DMS79 (cell line): ENCODE results near the gene USP17L19.
"Not testable (repeated sequence)": the region's sequence is repeated elsewhere in the genome, so short reads cannot be mapped to it uniquely, and the experiment has no call there.

ENCODE experiments used
- DNase-seq: peaks from one replicate; lab custom pipeline; 2025; lab: John Stamatoyannopoulos, UW

USP17L19 gene, protein sequence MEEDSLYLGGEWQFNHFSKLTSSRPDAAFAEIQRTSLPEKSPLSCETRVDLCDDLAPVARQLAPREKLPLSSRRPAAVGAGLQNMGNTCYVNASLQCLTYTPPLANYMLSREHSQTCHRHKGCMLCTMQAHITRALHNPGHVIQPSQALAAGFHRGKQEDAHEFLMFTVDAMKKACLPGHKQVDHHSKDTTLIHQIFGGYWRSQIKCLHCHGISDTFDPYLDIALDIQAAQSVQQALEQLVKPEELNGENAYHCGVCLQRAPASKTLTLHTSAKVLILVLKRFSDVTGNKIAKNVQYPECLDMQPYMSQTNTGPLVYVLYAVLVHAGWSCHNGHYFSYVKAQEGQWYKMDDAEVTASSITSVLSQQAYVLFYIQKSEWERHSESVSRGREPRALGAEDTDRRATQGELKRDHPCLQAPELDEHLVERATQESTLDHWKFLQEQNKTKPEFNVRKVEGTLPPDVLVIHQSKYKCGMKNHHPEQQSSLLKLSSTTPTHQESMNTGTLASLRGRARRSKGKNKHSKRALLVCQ

DNA sequence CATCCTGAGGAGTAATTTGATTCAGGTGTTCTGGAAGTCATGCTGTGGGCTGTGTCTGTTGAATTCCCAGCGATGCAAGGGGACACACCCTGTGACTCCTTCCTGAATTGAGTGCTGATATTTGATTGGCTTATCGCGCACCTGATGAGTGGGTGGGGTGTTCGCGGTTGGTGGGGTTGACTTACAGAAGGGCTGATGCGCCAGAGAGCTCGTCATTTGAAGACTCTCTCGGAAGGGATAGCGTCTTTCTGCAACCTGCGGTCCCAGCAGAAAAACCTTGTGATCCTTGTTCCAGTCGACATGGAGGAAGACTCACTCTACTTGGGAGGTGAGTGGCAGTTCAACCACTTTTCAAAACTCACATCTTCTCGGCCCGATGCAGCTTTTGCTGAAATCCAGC is at the start of gene USP17L19:
Gene USP17L19, plus strand, starts transcription at position 301 of the 400 bp plus-strand sequence. Its CDS starts 0 bp downstream, at position 301.
- DNase-seq: not testable (repeated sequence)

DNA sequence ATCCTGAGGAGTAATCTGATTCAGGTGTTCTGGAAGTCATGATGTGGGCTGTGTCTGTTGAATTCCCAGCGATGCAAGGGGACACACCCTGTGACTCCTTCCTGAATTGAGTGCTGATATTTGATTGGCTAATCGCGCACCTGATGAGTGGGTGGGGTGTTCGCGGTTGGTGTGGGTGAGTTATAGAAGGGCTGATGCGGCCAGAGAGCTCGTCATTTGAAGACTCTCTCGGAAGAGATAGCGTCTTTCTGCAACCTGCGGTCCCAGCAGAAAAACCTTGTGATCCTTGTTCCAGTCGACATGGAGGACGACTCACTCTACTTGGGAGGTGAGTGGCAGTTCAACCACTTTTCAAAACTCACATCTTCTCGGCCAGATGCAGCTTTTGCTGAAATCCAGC is 42.8 kb upstream of the USP17L19 start, which contains the start of gene USP17L10:
Gene USP17L10, plus strand, starts transcription at position 301 of the 400 bp plus-strand sequence. Its CDS starts 0 bp downstream, at position 301.
- not testable (repeated sequence) for DNase-seq

DNA sequence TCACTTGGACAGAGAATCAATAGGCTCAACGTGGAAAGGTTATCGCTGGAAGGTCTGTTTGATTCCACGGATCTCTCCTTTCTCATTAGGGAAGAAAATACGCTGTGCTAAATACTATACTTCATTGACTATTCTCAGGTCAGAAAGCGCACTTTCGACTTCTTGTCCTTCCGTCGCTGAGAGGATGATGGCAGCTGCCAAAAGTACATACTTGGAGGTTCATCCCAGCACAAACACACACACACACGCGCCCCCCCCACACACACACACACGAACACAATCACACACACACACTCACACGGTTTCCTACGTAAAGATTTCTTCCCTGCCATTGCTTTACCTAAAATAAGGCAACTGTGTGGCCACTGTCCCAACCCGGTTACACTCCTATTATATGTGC is 38.5 kb upstream of the USP17L19 start:
- DNase-seq: not testable (repeated sequence)

DNA sequence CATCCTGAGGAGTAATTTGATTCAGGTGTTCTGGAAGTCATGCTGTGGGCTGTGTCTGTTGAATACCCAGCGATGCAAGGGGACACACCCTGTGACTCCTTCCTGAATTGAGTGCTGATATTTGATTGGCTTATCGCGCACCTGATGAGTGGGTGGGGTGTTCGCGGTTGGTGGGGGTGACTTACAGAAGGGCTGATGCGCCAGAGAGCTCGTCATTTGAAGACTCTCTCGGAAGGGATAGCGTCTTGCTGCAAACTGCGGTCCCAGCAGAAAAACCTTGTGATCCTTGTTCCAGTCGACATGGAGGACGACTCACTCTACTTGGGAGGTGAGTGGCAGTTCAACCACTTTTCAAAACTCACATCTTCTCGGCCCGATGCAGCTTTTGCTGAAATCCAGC is 38.1 kb upstream of the USP17L19 start, which contains the start of gene USP17L11:
Gene USP17L11, plus strand, starts transcription at position 301 of the 400 bp plus-strand sequence. Its CDS starts 0 bp downstream, at position 301.
- DNase-seq: not testable (repeated sequence)

DNA sequence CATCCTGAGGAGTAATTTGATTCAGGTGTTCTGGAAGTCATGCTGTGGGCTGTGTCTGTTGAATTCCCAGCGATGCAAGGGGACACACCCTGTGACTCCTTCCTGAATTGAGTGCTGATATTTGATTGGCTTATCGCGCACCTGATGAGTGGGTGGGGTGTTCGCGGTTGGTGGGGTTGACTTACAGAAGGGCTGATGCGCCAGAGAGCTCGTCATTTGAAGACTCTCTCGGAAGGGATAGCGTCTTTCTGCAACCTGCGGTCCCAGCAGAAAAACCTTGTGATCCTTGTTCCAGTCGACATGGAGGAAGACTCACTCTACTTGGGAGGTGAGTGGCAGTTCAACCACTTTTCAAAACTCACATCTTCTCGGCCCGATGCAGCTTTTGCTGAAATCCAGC is 33.3 kb upstream of the USP17L19 start, which contains the start of gene USP17L12:
Gene USP17L12, plus strand, starts transcription at position 301 of the 400 bp plus-strand sequence. Its CDS starts 0 bp downstream, at position 301.
- DNase-seq: not testable (repeated sequence)

DNA sequence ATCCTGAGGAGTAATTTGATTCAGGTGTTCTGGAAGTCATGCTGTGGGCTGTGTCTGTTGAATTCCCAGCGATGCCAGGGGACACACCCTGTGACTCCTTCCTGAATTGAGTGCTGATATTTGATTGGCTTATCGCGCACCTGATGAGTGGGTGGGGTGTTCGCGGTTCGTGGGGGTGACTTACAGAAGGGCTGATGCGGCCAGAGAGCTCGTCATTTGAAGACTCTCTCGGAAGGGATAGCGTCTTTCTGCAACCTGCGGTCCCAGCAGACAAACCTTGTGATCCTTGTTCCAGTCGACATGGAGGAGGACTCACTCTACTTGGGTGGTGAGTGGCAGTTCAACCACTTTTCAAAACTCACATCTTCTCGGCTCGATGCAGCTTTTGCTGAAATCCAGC is 28.6 kb upstream of the USP17L19 start, which contains the start of gene USP17L13:
Gene USP17L13, plus strand, starts transcription at position 301 of the 400 bp plus-strand sequence. Its CDS starts 0 bp downstream, at position 301.
- not testable (repeated sequence) for DNase-seq

DNA sequence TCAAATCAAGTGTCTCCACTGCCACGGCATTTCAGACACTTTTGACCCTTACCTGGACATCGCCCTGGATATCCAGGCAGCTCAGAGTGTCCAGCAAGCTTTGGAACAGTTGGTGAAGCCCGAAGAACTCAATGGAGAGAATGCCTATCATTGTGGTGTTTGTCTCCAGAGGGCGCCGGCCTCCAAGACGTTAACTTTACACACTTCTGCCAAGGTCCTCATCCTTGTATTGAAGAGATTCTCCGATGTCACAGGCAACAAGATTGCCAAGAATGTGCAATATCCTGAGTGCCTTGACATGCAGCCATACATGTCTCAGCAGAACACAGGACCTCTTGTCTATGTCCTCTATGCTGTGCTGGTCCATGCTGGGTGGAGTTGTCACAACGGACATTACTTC is 22.9 kb upstream of the USP17L19 start:
- not testable (repeated sequence) for DNase-seq

DNA sequence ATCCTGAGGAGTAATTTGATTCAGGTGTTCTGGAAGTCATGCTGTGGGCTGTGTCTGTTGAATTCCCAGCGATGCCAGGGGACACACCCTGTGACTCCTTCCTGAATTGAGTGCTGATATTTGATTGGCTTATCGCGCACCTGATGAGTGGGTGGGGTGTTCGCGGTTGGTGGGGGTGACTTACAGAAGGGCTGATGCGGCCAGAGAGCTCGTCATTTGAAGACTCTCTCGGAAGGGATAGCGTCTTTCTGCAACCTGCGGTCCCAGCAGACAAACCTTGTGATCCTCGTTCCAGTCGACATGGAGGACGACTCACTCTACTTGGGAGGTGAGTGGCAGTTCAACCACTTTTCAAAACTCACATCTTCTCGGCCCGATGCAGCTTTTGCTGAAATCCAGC is 19.1 kb upstream of the USP17L19 start, which contains the start of gene USP17L15:
Gene USP17L15, plus strand, starts transcription at position 301 of the 400 bp plus-strand sequence. Its CDS starts 0 bp downstream, at position 301.
- DNase-seq: not testable (repeated sequence)

DNA sequence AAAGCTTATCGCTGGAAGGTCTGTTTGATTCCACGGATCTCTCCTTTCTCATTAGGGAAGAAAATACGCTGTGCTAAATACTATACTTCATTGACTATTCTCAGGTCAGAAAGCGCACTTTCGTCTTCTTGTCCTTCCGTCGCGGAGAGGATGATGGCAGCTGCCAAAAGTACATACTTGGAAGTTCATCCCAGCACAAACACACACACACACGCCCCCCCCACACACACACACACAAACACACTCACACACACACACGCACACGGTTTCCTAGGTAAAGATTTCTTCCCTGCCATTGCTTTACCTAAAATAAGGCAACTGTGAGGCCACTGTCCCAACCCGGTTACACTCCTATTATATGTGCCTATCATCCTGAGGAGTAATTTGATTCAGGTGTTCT is 14.7 kb upstream of the USP17L19 start:
- not testable (repeated sequence) for DNase-seq

DNA sequence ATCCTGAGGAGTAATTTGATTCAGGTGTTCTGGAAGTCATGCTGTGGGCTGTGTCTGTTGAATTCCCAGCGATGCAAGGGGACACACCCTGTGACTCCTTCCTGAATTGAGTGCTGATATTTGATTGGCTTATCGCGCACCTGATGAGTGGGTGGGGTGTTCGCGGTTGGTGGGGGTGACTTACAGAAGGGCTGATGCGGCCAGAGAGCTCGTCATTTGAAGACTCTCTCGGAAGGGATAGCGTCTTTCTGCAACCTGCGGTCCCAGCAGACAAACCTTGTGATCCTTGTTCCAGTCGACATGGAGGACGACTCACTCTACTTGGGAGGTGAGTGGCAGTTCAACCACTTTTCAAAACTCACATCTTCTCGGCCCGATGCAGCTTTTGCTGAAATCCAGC is 9.6 kb upstream of the USP17L19 start, which contains the start of gene USP17L17:
Gene USP17L17, plus strand, starts transcription at position 301 of the 400 bp plus-strand sequence. Its CDS starts 0 bp downstream, at position 301.
- DNase-seq: not testable (repeated sequence)

DNA sequence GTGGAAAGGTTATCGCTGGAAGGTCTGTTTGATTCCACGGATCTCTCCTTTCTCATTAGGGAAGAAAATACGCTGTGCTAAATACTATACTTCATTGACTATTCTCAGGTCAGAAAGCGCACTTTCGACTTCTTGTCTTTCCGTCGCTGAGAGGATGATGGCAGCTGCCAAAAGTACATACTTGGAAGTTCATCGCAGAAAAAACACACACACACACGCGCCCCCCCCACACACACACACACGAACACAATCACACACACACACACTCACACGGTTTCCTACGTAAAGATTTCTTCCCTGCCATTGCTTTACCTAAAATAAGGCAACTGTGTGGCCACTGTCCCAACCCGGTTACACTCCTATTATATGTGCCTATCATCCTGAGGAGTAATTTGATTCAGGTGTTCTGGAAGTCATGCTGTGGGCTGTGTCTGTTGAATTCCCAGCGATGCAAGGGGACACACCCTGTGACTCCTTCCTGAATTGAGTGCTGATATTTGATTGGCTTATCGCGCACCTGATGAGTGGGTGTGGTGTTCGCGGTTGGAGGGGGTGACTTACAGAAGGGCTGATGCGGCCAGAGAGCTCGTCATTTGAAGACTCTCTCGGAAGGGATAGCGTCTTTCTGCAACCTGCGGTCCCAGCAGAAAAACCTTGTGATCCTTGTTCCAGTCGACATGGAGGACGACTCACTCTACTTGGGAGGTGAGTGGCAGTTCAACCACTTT is 5.1 kb upstream of the USP17L19 start, which contains the start of gene USP17L18:
Gene USP17L18, plus strand, starts transcription at position 678 of the 728 bp plus-strand sequence. Its CDS starts 0 bp downstream, at position 678.
- not testable (repeated sequence) for DNase-seq

DNA sequence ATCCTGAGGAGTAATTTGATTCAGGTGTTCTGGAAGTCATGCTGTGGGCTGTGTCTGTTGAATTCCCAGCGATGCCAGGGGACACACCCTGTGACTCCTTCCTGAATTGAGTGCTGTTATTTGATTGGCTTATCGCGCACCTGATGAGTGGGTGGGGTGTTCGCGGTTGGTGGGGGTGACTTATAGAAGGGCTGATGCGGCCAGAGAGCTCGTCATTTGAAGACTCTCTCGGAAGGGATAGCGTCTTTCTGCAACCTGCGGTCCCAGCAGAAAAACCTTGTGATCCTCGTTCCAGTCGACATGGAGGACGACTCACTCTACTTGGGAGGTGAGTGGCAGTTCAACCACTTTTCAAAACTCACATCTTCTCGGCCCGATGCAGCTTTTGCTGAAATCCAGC is 4.6 kb downstream of the USP17L19 start, which contains the start of gene USP17L20:
Gene USP17L20, plus strand, starts transcription at position 301 of the 400 bp plus-strand sequence. Its CDS starts 0 bp downstream, at position 301.
- DNase-seq: not testable (repeated sequence)

DNA sequence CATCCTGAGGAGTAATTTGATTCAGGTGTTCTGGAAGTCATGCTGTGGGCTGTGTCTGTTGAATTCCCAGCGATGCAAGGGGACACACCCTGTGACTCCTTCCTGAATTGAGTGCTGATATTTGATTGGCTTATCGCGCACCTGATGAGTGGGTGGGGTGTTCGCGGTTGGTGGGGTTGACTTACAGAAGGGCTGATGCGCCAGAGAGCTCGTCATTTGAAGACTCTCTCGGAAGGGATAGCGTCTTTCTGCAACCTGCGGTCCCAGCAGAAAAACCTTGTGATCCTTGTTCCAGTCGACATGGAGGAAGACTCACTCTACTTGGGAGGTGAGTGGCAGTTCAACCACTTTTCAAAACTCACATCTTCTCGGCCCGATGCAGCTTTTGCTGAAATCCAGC is 9.4 kb downstream of the USP17L19 start, which contains the start of gene USP17L21:
Gene USP17L21, plus strand, starts transcription at position 301 of the 400 bp plus-strand sequence. Its CDS starts 0 bp downstream, at position 301.
- not testable (repeated sequence) for DNase-seq

DNA sequence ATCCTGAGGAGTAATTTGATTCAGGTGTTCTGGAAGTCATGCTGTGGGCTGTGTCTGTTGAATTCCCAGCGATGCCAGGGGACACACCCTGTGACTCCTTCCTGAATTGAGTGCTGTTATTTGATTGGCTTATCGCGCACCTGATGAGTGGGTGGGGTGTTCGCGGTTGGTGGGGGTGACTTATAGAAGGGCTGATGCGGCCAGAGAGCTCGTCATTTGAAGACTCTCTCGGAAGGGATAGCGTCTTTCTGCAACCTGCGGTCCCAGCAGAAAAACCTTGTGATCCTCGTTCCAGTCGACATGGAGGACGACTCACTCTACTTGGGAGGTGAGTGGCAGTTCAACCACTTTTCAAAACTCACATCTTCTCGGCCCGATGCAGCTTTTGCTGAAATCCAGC is 14.1 kb downstream of the USP17L19 start, which contains the start of gene USP17L22:
Gene USP17L22, plus strand, starts transcription at position 301 of the 400 bp plus-strand sequence. Its CDS starts 0 bp downstream, at position 301.
- not testable (repeated sequence) for DNase-seq

DNA sequence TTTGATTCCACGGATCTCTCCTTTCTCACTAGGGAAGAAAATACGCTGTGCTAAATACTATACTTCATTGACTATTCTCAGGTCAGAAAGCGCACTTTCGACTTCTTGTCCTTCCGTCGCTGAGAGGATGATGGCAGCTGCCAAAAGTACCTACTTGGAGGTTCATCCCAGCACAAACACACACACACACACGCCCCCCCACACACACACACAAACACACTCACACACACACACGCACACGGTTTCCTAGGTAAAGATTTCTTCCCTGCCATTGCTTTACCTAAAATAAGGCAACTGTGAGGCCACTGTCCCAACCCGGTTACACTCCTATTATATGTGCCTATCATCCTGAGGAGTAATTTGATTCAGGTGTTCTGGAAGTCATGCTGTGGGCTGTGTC is 18.5 kb downstream of the USP17L19 start:
- DNase-seq: not testable (repeated sequence)
